ENCODE results near the gene SDR42E1.
"Not testable (repeated sequence)": the region's sequence is repeated elsewhere in the genome, so short reads cannot be mapped to it uniquely, and the experiment has no call there.

The SDR42E1 gene

GRCh38 chr16:82005027-82005830 lies 6.0 kb downstream of the SDR42E1 start:
- no peak for DNase-seq (ENCODE audit: low read depth in 2 of 2, low spot score in 1 of 2)

- no peak for DNase-seq (ENCODE audit: low read depth in 2 of 2, low spot score in 1 of 2)
Measured at GRCh38 chr16:82004601-82005000, 6.7 kb downstream of the SDR42E1 start.

DNA sequence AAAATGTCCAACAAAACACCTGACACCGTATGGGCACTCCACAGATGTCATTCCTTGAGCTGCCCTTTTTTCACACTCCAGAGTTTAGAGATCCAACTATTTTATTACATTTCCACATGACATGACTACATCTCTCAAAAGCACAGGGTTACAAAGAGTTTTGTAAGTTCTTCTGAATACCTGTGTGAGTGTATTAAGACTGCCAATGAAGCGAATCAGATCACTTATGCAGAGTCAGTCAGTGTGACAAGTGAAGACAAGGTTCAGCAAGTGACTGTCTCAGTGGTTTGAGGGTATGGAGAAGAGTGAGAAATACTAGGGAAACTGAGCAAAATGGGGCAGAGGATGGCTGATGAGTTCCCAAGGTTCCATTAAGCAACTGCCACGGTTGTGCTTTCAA lies 8.4 kb downstream of the SDR42E1 start:
- no peak for DNase-seq (ENCODE audit: low read depth in 2 of 2, low spot score in 1 of 2)

DNA sequence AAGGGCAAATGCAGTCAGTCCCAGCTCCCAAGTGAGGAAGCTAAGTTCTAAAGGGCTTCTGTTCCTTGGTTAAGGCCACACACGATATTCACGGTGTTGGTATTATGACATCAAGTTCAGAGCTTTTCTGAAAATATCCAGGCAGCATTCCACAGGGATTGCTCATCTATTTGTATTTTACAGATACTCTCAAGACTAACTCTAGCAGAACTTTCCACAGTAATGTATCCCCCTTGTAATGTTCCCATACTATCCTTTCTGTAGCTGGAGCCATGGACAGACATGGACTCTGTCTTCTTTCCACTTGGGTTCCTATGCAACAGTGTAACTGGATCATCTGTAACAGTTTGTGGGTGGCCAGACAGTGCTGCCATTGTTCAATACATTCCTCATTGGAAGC lies 13.5 kb downstream of the SDR42E1 start:
- no peak for DNase-seq (ENCODE audit: low read depth in 2 of 2, low spot score in 1 of 2)

GRCh38 chr16:81996664-81997509 lies 14.4 kb downstream of the SDR42E1 start:
- DNase-seq (ENCODE audit: low read depth in 2 of 2, low spot score in 1 of 2) = no peak

- no peak for DNase-seq (ENCODE audit: low read depth in 2 of 2, low spot score in 1 of 2)
Measured at GRCh38 chr16:81995651-81996050, 15.6 kb downstream of the SDR42E1 start.

DNA sequence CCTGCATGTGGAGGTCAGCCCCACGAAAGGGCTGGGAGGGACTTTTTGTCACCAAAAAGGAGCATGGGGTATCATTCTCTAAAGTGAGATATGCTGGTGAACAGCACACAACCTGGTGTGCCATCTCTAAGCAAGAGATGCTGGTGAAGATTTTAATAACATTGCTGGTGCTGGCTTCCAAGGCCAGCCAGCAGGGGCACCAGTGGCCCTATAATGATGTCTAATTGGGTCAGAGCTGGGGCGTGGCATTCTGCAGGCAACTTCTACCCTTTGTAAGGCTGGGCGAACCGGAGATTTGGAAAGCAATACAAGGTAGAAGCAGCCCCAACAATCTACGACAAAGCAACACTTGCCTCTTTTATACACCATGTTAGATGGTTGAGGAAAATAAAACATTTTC lies 16.8 kb downstream of the SDR42E1 start:
- no peak for DNase-seq (ENCODE audit: low read depth in 2 of 2, low spot score in 1 of 2)

DNA sequence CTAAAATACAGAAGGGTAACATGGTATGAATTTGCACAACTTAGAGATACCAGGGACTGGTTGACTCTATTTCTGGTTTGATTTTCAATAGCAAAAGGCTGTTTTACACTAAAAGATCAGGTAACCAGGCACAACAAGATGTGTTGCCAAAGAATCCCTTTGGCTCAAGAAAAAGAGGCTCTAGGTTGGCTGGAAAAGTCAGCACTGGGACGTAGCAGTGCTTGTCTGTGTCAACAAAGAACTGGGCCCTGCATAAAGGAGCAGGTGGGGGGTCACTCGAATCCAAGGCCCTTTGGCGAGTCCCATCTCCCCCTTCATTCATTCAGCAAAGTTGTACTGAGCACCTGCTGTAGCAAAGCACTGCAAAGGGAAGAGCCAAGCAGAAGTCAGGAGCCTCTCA lies 18.4 kb downstream of the SDR42E1 start:
- no peak for DNase-seq (ENCODE audit: low read depth in 2 of 2, low spot score in 1 of 2)

GRCh38 chr16:81987706-81988105 lies 23.6 kb downstream of the SDR42E1 start:
- no peak for DNase-seq (ENCODE audit: low read depth in 2 of 2, low spot score in 1 of 2)

- no peak for DNase-seq (ENCODE audit: low read depth in 2 of 2, low spot score in 1 of 2)
Measured at GRCh38 chr16:81987121-81987520, 24.1 kb downstream of the SDR42E1 start.

DNA sequence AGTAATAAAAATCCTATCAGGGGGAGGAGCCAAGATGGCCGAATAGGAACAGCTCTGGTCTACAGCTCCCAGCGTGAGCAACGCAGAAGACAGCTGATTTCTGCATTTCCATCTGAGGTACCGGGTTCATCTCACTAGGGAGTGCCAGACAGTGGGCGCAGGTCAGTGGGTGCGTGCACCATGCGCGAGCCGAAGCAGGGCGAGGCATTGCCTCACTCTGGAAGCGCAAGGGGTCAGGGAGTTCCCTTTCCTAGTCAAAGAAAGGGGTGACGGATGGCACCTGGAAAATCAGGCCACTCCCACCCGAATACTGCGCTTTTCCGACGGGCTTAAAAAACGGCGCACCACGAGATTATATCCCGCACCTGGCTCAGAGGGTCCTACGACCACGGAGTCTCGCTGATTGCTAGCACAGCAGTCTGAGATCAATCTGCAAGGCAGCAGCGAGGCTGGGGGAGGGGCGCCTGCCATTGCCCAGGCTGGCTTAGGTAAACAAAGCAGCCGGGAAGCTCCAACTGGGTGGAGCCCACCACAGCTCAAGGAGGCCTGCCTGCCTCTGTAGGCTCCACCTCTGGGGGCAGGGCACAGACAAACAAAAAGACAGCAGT lies 33.8 kb downstream of the SDR42E1 start:
- not testable (repeated sequence) for DNase-seq (ENCODE audit: low read depth in 2 of 2, low spot score in 1 of 2)

- DNase-seq (ENCODE audit: low read depth in 2 of 2, low spot score in 1 of 2) = no peak
Measured at GRCh38 chr16:81975637-81976036, 35.6 kb downstream of the SDR42E1 start.

DNA sequence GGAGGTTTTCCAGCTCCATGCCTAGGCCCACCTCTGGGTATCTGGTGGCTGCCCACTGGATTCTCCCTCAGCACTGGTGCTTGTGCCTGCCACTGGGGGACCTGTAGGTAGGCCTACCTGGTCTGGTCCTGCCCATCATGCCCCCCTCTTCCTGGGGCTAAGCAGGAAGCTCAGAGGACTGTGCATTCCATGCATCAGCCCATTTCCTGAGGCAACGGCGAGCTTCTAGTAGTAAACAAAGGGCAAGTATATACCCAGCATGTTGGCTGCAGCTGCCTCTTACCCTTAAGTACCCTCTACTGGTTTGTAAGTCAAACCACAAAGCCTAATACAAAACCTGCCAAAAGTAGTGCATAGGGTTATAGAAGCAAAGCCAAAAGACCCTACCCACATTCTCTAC lies 37.5 kb downstream of the SDR42E1 start:
- DNase-seq (ENCODE audit: low read depth in 2 of 2, low spot score in 1 of 2) = no peak

- no peak for DNase-seq (ENCODE audit: low read depth in 2 of 2, low spot score in 1 of 2)
Measured at GRCh38 chr16:81971853-81972252, 39.4 kb downstream of the SDR42E1 start.

- no peak for DNase-seq (ENCODE audit: low read depth in 2 of 2, low spot score in 1 of 2)
Measured at GRCh38 chr16:81967358-81967757, 43.9 kb downstream of the SDR42E1 start.

DNA sequence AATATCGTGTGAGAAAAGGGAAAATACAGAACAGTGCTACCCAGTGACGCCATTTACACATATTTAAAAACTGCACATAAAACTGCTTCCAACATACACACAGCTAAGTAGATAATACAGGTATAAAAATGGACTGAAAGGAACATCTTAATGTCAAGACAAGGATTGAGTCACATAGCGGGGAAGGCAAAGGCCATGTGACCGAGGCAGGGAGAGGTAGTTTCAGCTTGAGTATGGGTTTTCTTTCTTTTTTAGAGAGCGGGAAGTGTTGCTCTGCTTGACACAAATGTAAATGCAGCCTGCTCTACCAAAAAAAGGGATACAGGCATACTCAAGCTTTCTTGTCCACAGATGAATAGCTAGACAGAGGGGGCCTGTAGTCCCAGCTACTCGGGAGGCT lies 46.5 kb downstream of the SDR42E1 start:
- no peak for DNase-seq (ENCODE audit: low read depth in 2 of 2, low spot score in 1 of 2)

DNA sequence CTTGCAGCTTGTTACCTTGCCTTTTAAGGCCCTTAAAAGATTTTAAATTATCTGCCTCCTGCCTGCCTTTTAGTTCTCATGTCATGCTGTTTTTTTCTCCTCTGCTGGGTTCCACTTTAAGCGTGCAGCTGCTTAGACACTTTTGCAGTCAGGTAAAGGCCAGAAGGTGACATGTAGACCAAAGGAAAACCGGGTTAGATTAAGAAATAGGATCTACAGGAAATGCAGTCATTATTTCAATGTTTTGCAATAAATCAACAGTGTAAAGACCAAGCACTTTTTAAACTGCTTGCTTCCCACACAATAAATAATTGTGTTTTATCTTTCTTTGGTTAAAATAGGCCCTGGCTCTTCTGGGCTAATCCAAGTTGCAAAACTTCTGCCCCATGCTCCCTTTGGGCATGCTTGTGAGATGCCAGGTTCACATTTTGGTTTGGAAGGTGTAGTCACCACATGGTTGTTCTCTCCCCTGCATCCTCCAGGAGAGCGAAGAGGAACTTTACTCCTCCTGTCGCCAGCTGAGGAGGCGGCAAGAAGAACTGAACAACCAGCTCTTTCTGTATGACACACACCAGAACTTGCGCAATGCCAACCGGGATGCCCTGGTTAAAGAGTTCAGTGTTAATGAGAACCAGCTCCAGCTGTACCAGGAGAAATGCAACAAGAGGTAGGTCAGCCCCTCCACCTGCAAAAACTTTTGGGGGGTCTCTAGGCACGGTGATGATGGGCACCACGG lies 54.9 kb downstream of the SDR42E1 start:
- no peak for DNase-seq (ENCODE audit: low read depth in 2 of 2, low spot score in 1 of 2)

- no peak for DNase-seq (ENCODE audit: low read depth in 2 of 2, low spot score in 1 of 2)
Measured at GRCh38 chr16:81951564-81951963, 59.7 kb downstream of the SDR42E1 start.

DNA sequence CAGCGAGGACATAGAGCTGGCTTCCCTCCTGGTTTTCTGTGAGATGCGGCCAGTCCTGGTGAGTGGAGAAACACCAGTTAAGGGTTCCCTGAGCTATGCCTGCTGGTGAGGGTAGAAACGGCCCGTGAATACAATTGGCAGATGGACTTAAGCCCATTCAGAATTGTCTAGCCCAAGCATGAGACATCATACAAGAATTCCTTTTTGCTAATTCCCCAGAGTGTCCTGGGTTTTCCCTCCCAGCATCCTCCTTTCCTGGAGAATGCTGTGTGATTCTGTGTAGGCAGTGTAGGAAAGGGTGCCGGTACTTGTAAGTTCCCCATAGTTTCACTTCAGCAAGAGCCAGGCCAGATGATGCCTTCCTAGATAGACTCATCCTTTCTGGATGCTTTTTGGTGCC lies 65.1 kb downstream of the SDR42E1 start:
- no peak for DNase-seq (ENCODE audit: low read depth in 2 of 2, low spot score in 1 of 2)

DNA sequence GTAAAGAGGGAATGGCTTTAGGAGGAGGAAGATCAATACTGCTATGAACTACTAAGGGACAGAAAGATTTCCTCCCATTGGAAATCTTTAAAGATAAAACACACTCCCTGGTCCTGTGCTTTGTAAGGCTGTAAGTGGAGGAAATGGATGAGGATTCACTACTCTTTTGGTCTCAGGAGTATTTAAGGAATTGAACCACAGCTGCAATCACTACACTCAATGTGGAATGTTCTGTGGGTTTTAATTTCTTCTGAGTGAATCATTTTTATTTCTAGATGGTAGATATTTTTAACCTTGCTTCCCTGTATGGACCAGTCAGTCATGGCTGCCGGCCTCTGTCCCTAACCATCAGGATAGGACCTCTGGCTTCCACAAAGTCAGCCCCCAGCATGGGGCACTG lies 65.6 kb downstream of the SDR42E1 start:
- DNase-seq (ENCODE audit: low read depth in 2 of 2, low spot score in 1 of 2) = no peak

DNA sequence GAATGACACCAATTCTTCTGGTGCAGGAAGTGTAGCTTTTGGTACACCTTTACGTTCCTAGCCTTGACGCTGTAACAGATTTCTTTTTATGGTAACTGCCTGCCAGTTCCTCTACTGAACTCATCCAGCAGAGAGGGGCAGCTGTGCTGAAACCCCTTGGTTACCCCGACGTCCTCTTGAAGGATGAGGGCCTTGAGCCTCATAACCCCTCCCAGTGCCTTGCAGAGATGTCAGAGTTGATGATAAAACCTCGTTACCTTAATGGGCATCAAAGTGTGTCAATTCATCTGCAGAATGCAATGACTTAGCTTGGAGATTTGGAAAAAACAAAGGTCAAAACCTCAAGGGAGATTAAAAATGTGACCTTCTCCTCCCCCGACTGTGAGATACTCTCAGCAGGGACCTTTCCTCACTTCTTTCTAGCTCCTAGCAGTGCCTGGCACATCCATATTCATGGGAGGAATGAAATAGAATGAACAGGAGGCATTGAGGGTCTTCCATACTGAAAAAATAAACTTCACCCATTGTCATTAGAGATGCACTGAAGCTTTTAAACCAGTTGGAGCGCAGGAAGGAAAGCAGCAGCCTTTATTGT lies 69.2 kb downstream of the SDR42E1 start:
- no peak for DNase-seq (ENCODE audit: low read depth in 2 of 2, low spot score in 1 of 2)

All from stimulated activated CD8-positive, alpha-beta memory T cell treated with anti-CD3 and anti-CD28 coated beads, Interleukin-4, amount 100 ng/mL, for 4 hours (primary cell).